Measurements from ENCODE around the gene LRRC7.

LRRC7 gene

DNA sequence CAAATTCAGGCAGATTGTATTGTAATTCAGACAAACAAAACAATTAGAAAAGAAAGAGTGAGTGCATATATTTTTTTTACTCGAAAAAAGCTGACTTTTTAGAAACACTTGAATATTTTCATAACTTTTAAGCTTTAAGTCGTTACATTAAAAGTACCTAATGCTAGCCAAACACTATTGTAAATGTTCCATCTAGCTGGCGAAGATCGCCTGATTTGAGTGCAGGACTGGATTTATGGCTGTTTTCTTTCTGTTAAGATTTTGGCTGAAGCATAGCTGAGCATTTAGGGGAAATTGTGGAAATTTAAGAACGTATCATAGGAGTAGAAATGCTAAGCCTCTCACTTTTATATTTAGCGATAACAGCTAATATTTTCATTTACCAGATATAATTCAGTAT lies 24.6 kb downstream of the LRRC7 start:
- DNase-seq: no peak

DNA sequence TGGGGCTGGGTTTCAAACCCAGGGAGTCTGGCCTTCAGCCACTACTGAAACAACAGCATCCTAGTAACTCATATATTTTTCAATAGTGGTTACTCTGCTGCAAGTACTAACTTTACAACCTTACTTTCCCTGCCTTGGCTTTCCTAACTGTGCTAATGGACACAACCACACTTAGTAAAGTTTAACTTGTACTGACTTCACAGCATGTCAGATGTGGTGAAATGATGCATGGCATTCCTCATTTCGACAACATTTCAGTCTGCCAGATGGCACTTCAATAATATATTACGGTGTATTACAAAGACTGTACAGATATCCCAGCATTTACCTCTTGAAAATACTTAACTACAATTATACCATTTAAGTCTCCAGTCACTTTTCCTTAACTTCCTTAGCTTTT lies 27.8 kb downstream of the LRRC7 start:
- DNase-seq: no peak

DNA sequence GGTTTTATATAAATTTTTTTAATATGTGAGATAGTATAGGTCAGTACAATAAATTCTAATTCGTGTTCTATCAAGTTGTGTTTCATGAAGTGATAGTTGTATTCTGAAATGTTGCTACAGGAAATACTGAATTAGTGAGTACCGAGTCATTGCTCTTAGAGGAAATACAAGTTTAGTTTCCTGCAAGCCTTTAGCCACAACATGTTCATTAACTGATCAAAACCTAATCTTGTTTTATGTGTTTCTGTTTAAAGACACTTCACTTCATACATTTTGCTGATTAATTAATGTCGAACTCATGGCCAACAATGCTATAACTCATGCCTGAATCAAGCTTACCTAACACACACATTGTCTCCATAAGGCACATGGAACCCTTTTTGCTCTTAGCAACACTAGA lies 43.6 kb downstream of the LRRC7 start:
- no peak for DNase-seq

DNA sequence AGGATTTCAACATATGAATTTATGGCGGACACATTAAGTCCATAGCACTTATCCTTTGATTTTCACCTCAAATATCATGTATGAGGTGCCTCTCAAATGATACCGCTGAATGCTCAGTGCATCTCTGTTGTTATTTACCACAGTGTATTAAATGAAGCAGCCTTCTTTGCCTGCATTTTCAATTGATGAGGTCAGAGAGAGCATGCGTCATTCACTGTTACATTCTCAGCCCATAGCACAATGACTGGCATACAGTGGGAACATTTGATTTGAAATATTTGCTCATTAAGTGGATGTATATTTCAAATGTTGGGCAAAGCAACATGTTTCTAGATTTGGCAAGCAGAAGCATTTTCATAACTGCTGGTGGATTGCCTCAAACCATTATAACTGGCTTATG lies 45.7 kb downstream of the LRRC7 start:
- no peak for DNase-seq

DNA sequence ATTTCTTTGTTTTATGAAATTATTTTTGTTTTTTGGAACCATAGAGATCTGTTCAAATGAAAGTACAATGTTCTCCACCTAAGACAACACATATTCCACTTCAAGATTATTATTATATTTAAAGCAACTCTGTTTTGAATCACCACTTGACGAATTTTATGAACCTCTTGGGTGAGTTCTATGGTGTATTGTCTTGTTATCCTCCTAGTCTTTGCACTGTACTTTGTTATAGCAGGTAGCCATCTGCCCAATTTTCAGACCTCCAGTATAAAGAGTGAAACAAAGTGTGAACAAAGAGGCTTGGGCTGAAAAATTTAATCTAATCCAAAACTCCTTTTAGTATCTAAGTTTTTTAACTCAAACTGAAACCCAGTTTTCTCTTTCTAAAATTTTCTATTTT lies 71.0 kb downstream of the LRRC7 start:
- no peak for DNase-seq

DNA sequence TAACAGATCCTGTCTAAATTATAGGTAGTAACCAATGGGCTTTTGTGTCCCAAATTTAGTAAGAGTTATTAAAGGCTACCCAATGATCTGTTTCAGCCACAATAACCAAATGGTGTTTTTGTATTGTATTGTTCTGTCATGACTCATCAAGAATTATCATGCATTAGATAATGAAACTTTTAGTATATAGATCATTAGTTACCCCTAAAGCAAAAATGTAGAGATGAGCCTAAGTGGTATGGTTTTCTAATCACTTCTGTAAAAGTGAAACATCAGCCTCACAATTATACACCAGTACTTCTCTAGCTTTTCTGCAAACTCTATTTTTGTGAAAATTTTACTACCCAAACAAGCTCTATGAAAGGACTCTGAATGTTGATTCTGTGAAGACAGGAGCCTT lies 71.4 kb downstream of the LRRC7 start:
- no peak for DNase-seq

DNA sequence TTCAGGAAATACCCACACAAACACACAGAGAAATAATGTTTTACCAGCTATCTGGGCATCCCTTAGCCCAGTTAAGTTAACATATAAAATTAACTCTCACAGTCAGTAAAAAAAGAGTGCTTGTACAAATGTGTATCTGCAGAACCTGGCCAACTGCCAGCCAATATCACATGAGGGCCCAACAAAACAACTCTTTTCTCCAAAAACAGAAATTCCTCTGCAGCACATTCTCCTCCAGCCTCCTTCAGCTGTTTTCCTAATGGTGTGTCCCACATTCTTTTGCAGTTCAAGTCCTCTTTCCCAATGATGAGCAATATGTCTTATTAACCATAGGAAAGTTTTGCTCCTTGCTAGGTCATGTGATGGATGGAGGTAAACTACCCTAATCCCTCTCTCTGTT lies 75.5 kb downstream of the LRRC7 start:
- DNase-seq: no peak

DNA sequence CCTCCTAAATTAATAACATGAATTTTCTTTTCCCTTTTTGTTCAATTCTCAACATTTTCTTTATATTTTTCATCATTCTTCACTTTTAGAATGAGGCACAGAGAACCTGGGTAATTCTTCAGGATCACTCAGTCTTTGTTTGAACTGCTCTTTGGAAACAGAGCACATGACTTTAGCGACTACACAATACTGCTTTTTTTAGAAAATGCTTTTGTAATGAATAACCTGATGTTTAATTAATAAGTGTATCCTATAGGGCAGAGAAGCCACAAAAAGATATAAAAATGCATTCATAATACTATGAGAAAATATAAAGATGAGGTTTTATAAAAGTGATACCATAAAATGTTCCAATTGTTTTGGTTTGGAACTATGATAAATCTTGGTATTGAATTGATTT lies 77.8 kb downstream of the LRRC7 start:
- DNase-seq: no peak

DNA sequence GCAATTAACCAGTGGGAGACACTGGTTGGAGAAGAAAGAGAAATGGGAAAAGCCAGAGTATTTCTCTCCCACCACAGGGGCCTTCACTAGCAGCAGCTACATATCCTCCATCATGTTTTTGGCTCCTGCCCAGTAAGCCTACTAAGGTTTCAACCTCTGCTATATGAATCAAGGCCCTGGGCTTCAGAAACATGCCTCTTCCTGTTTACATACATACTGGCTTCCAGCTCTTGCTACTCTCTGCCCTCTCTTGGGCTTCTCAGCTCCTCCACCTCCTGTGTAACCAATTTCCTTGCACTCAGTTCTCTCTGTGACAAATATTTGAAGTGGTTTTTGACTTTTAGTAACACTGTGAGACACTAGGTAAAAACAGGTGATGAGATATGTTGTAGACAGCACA lies 80.8 kb downstream of the LRRC7 start:
- DNase-seq: no peak

DNA sequence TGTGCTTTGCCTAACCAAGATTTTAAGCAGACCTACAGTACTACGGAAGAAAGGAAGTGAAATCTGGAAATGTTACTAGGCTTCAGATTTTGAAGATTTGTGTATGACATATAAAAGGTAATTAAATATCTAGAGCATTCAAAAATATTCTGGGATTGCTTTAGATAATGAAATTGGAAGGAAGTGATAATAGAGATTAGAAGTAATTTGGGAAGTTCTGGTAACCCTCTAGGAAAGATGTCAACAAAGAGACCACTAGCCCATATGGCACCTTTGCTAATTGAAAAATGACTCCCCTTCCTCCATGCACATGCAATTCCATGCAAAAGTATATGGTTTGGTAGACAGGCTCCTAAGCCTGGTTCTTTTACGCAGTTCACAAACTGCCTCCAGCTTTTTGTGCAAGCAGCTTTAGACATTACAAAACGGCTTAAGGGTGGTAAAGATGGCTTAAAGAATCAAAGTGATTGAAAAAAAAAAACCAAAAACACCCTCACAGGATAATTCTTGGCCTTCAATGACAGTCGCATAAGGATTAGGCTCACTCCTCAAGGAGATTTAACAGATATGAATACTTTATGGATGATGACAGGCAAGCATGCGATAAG lies 81.8 kb downstream of the LRRC7 start:
- no peak for DNase-seq

DNA sequence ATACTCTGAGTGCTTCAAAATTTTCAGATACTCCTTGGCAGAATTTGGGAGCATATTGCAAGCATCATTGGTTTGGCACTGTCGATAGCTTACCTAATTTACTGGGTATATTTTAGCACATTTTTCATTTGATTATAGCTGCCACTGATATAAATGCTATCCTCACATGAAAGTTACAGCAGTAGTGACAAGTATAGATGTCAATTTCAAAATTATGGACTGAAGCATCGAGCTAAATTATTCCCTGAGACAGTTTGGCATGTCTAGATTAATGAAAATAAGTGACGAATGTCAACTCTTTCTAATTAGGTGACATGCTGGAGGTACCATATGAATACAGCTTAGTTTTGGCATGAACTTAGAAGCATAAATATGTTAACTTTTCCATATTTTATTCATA lies 83.1 kb downstream of the LRRC7 start:
- no peak for DNase-seq

DNA sequence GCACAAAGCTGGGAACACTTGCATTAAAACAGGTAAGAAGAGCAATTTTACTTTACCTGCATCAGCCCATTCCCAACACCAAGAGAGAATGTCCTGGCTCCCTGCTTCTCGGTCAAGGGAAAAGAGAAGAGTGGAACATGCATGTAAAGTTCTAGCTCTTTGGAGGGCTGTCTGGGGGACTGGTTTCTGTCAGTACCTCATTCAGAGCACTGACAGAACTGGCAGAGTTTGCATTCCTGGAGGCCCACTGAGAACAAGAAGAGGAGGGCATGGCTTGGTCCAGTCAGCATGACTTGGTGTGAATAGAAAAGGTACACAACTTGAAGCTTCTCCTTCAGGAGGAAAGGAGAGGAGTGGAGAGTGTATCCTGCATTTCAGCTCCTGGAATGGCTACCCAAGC lies 83.9 kb downstream of the LRRC7 start:
- DNase-seq: no peak

DNA sequence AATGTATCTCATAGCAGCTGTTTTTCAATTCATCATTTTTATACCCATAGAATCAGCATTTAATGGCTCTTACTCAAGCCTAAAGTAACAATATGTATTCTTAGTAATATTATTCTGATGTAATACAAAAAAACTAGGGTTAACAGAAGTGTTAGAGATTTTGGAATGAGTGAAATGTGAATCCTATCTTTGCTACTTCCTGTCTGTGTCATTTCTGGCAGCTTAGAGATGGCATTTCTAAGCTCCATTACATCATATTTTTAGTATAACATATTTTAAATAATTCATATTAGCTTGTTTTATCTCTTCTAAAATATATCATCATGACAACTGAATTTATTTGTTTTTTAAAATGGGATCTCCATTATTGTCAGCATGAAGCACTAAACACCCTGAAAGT lies 90.2 kb downstream of the LRRC7 start:
- DNase-seq: no peak

DNA sequence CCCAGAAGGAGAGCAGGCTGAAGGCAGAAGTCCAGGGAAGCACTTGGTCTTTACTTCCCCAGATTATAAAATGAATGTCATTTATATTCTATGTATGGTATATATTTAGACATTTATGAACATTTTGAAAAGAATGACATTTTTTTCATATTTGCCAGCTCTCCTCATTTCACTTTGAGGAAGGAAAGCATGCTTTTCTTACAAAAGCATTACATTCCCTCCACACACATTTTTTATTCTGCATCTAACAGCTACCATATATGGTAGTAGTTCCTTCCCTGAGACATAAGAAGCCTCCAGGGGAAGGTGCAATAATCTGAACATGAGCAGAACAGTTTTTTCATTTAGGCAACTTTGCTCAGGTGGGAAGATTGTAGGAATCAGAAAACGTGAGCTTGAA lies 94.0 kb downstream of the LRRC7 start:
- DNase-seq: no peak

DNA sequence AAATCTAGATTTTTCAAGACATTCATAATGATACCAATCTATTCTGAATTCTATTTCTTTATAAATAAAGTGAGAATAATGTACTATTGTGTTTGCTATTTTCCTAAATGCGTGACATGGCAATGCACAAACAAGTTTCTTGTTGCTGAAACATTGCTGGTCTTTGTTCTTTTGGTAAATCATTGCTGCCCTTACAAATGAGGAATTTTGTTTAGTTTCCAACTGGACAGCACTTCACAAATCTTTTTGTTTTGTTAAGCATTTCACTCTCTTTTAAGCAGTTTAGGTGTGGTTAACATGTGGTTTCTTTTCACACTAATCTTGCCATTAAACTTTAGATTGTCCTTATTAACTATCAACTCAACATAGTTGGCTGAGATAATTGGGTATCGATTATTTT lies 94.6 kb downstream of the LRRC7 start:
- DNase-seq: no peak

DNA sequence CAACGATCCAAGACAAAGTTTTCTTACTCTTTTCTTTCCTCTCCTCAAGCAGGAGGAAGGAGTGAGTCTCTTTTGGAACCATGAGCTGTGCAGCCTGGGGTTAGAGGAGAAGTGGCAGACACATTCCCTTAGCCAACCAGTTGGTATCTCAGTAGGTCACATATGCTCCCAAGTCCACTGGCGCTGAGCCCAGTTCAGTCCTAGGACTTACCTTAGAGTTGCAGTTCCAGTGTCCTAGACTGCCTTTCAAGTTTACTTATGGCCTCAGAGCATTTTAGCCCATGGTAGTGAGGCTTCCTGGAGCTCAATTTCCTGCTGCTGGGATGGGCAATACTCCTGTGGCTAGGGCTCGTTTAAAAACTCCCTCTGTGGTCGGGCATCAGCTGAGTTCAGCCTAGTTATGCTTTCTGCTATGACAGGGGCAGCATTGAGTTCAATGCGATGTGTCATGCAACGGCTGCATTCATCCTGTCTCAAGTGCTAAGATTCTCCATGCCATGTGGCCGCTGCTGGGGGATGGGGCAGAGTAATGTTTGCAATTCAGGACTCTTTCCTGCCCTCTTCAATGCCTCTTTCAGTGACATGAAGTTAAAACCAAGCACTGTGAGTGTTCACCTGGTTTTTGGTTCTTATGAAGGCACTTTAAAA lies 103.8 kb downstream of the LRRC7 start:
- no peak for DNase-seq

DNA sequence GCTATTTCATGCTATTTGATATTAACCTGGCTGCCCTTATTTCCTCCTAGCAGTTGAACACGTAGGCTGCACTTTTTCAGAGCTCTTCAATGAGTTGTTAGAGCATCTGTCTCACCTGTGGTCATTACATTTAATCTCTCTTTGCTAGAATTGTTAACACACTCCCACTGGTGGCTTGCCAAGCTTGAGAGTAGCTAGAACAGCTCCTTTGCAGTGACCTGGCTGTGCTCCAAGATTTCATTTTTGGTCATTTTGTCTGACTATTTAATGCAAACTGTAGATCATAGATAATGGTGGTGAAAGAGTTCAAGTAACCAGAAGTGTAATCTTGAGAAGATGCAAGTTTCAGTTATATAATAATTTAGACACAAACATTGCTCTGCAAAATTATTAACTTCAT lies 105.6 kb downstream of the LRRC7 start:
- DNase-seq: no peak

DNA sequence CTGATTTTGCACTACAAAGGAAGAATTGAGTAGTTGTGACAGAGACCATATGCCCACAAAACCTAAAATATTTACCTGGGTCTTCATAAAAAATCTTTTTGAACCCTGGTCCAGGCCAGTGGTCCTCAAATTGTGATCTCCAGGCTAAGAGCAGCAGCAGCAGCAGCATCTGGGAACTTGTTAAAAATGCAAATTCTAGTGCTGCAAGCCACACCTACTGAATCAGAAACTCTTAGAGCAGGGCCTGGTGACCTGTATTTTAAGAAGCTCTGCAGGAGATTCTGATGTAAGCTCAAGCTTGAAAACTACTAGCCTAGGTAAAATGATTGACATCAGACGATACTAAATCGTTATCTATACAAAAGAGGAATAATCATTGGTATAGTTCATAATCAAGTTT lies 112.2 kb downstream of the LRRC7 start:
- DNase-seq: no peak

DNA sequence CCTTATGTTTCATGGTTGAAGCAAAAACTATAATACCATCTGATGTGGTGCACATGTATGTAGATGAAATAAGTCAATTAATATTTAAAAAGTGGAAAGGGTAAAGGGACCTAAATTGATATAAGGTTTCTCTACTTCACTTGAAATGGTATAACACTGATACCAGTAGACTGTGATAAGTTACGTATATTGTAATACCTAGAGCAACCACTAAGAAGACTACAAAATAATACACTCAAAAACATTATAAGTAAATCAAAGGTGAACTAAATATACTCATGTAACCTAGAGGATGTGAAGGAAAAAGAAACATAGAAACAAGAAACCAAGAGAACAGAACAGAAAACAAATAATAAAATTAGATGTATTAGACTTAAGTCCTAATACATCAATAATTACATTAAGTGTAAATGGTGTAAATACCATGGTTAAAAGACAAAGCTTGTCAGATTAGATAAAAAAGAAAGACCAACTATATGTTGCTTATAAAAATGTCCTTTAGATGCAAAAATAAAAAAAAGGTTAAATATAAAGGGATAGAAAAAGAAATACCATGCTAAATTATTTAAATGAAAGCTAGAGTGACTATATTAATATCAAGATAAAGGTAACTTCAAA lies 118.8 kb downstream of the LRRC7 start:
- no peak for DNase-seq

DNA sequence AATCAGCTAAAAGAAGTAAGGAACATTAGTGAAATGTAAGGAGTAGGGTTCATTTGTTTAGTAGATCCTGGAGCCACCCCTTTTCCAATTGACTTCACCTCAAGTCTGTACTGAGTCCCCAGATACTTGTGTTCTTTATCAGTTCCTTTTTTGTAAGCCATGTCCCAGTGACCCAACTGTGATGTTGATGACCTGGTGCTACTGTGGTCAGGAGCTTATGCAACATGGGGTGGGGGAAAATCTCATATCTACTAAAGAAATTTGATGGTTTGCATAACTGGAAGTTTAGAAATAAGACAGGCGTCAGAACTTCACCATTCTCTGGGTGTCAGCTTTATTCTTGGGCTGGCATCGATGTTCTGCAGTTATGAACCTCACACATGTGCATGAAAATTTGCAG lies 120.5 kb downstream of the LRRC7 start:
- no peak for DNase-seq

DNA sequence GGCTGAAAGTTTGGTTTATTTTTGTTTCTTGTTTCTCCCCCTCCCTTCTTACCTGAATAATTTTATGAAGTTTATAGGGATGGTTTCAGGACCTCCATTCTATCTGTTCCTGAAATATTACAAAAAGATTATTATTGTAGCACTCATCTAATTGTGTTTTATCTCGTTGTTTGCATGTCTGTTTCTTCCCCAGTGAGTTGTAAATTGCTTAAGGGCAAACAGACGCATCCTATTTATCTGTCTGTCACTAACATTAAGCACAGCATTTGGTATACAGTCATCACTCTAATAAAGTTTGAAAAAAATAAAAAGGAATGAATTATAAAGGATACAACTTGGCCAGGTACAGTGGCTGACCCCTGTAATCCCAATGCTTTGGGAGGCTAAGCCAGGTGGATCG lies 123.5 kb downstream of the LRRC7 start:
- DNase-seq: no peak

DNA sequence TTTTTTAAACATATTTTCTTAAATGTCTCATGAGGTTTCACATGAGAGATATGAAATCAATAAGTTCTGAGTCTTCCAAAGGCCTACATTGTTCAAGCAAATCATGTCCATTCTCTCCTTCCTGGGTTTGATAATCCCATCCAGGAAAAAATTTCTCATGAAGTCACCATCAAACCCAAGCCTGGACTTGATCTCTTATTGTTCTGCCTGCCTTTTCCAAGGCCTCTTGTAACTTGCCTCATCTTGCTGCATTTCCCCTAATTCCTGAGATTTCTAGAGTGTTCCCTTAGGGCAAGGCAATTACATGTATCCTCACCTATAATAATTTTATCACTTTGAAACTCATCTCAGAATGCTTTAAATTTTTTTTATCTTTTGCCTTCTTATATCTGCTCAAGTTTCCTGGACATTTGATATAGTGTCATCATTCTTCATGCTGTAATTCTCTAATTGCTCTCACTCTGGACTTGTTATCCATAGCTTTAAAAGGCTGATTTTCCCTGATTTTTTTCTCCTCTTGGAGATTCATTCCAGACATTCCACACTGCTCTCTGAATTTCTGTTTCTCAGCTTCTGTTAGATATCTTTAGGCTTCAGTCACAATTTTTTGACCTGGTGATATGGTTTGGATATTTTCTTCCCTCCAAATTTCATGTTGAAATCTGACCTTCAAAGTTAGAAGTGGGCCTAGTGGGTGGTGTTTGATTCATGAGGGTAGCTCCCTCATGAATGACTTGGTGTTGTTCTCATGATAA lies 126.4 kb downstream of the LRRC7 start:
- no peak for DNase-seq

DNA sequence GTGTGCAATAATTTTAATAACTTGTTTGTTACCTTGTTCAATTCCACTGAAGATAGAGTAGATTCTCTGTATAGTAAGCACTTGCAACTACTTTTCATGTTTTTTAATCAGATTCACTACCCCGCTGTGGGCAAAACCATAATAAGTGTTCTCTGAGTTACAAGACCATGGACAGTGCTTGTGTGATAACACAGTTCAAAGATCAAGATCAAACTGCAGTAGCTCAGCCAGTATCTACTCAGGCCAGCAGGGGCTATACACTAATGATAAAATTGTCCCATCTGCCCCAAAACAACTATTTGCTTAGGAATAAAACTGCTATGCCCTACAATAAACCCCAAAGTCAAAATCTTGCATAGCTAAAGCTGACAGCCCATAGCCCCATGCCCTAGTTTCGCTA lies 129.6 kb downstream of the LRRC7 start:
- DNase-seq: no peak

DNA sequence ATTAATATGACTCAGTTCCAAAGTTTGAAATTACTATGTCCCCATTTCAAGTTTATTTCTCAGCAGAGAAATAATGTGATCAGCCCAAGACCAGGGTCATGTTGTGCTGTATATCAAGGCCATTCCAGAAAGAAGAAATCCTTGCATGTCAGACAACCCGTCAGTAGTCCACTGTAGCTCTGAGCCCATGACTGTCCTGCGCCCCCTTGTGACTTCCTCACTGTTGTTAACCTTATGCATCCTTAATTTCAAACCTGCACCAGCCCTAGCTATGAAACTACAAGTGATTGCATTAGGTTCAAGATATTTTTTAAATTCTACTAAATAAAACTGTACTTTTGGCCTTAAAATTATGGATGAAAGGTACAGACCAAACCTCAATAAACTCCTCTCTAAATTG lies 133.0 kb downstream of the LRRC7 start:
- no peak for DNase-seq

Data from NCI-H1417 treated with DMSO at 0.1 percent for 48 hours (cell line).